HCT116 (cell line): Measurements from ENCODE around the gene SLC2A5. TPM values are rescaled to one million over a fixed set of nuclear protein-coding genes. Genes with fewer than 3 reads are reported as not detected.

Experiments
- ATAC-seq: fragments of 200-7000 bp; cut with Tn5 transposase; 2 replicates; pipeline ENCODE4 v1.9.1; 2020; ENCODE audit warnings: mild to moderate bottlenecking, moderate library complexity
- BruUV-seq: library from RNA; stranded (reverse); fragments of 400-500 nt; replicated peaks from 2 replicates; lab custom pipeline; 2021; lab: Mats Ljungman, UMichigan
- CTCF ChIA-PET: fragments of 300-600 bp; sonication (Branson Sonifier 250); formaldehyde crosslinking; loops from one replicate; lab custom pipeline; 2021; ENCODE audit warnings: antibody characterized with exemption; lab: Charles Lee
- POLR2A ChIA-PET: fragments of 300-600, 350-600 bp; sonication (Branson Sonifier 250); formaldehyde crosslinking; loops from one replicate; lab custom pipeline; 2021; ENCODE audit warnings: antibody characterized with exemption; lab: Charles Lee
- RAD21 ChIA-PET, 2 experiments: fragments of 300-600 bp; sonication (Branson Sonifier 250); formaldehyde crosslinking; loops; one replicate each; lab custom pipeline; 2023; ENCODE audit warnings: low total read pairs in 2 of 2; ENCODE audit not compliant: uncharacterized antibody in 2 of 2, unreplicated experiment in 2 of 2, low non-redundant PET in 1 of 2; lab: Charles Lee
- DNase-seq: peaks from one replicate; pipeline ENCODE4 v3.0.0-alpha.2; 2010; ENCODE audit warnings: low read depth, low spot score
- H2AFZ ChIP-seq: fragments of 200-600 bp; shearing (Covaris generic), sonication (generic); 2 replicates; pipeline ENCODE4 v1.6.1; 2017; ENCODE audit warnings: low read depth, mixed run types, mixed read lengths, antibody characterized with exemption, low read length; ENCODE audit not compliant: poor library complexity, severe bottlenecking
- H3K27ac ChIP-seq: 2 replicates; pipeline ENCODE4 v1.5.1; 2012; ENCODE audit warnings: low read depth, low read length
- H3K27me3 ChIP-seq: fragments of 200-600 bp; sonication (generic); 2 replicates; pipeline ENCODE4 v1.6.1; 2016; ENCODE audit warnings: mixed run types, low read length, mixed read lengths; ENCODE audit not compliant: insufficient read depth
- H3K36me3 ChIP-seq, 2 experiments: fragments of 200-500 bp in 1 of 2; fragments of 200-600 bp in 1 of 2; sonication (Bioruptor generic) in 1 of 2; sonication (generic) in 1 of 2; 2 replicates each; pipeline versions ENCODE4 v1.5.1 to v1.6.1; 2014 to 2016; ENCODE audit warnings: low read length in 2 of 2, inconsistent platforms in 1 of 2, mixed read lengths in 1 of 2, mixed run types in 1 of 2; ENCODE audit not compliant: insufficient read depth in 2 of 2, control insufficient read depth in 1 of 2
- H3K4me1 ChIP-seq, 2 experiments: fragments of 200-600 bp in 1 of 2; sonication (generic) in 1 of 2; 2 replicates each; pipeline versions ENCODE4 v1.5.1 to v1.6.1; 2012 to 2017; ENCODE audit warnings: low read length in 2 of 2, inconsistent platforms in 1 of 2, mild to moderate bottlenecking in 1 of 2, mixed read lengths in 1 of 2, mixed run types in 1 of 2, moderate library complexity in 1 of 2; ENCODE audit not compliant: insufficient read depth in 2 of 2, control insufficient read depth in 1 of 2
- H3K4me2 ChIP-seq: fragments of 200-600 bp; sonication (generic); 2 replicates; pipeline ENCODE4 v1.6.1; 2017; ENCODE audit warnings: mixed run types, low read length, mixed read lengths
- H3K4me3 ChIP-seq, 2 experiments: fragments of 200-600 bp in 1 of 2; sonication (generic) in 1 of 2; replicated peaks in 1 of 2; 2 replicates each; pipeline ENCODE4 v1.5.1; 2011 to 2016; ENCODE audit warnings: low read length in 2 of 2, control low read depth in 1 of 2, low read depth in 1 of 2, mild to moderate bottlenecking in 1 of 2, mixed read lengths in 1 of 2, mixed run types in 1 of 2
- H3K79me2 ChIP-seq: fragments of 200-600 bp; sonication (generic); 2 replicates; pipeline ENCODE4 v1.6.1; 2017; ENCODE audit warnings: mild to moderate bottlenecking, mixed run types, low read length, moderate library complexity, mixed read lengths; ENCODE audit not compliant: insufficient read depth
- H3K9ac ChIP-seq: fragments of 200-600 bp; sonication (generic); 2 replicates; pipeline ENCODE4 v1.6.1; 2016; ENCODE audit warnings: low read length, mixed read lengths
- H3K9me2 ChIP-seq: fragments of 200-600 bp; sonication (generic), shearing (Covaris generic); 2 replicates; pipeline ENCODE4 v1.6.1; 2017; ENCODE audit warnings: mixed run types, mild to moderate bottlenecking, moderate library complexity; ENCODE audit not compliant: insufficient read depth
- H3K9me3 ChIP-seq, 2 experiments: fragments of 200-500 bp in 1 of 2; fragments of 200-600 bp in 1 of 2; sonication (Bioruptor generic) in 1 of 2; sonication (generic) in 1 of 2; 2 replicates each; pipeline ENCODE4 v1.6.1; 2014 to 2017; ENCODE audit warnings: low read length in 2 of 2, mixed read lengths in 2 of 2, inconsistent platforms in 1 of 2, low read depth in 1 of 2, mild to moderate bottlenecking in 1 of 2, mixed run types in 1 of 2, moderate library complexity in 1 of 2; ENCODE audit not compliant: control insufficient read depth in 1 of 2, insufficient read depth in 1 of 2
- H4K20me1 ChIP-seq: fragments of 200-600 bp; sonication (generic), shearing (Covaris generic); 2 replicates; pipeline ENCODE4 v1.6.1; 2017; ENCODE audit warnings: mixed run types, mild to moderate bottlenecking, moderate library complexity; ENCODE audit not compliant: insufficient read depth
- FOSL1 ChIP-seq: IDR thresholded peaks from 2 replicates; pipeline ENCODE4 v1.6.1; 2012; ENCODE audit warnings: low read depth
- JUND ChIP-seq: IDR thresholded peaks from 2 replicates; pipeline ENCODE4 v1.6.1; 2012
- POLR2A ChIP-seq: IDR thresholded peaks from 2 replicates; pipeline ENCODE4 v1.7.0; 2011; ENCODE audit warnings: borderline replicate concordance; ENCODE audit not compliant: insufficient read depth, insufficient read length; ENCODE audit errors: extremely low read depth
- POLR2AphosphoS5 ChIP-seq: IDR thresholded peaks from 2 replicates; pipeline ENCODE4 v1.6.1; 2011; ENCODE audit warnings: mild to moderate bottlenecking, low read depth, low read length, moderate library complexity
- RAD21 ChIP-seq: IDR thresholded peaks from 2 replicates; pipeline ENCODE4 v1.6.1; 2012; ENCODE audit warnings: low read depth, mild to moderate bottlenecking
- SIN3A ChIP-seq: IDR thresholded peaks from 2 replicates; pipeline ENCODE4 v1.6.1; 2012; ENCODE audit warnings: low read depth
- ZNF274 ChIP-seq: fragments of 200-500 bp; sonication (Bioruptor generic); IDR thresholded peaks from 2 replicates; pipeline ENCODE4 v1.6.1; 2014; ENCODE audit warnings: mild to moderate bottlenecking, low read depth, low read length, inconsistent platforms
- intact Hi-C: fragments of 100-400 bp; cut with micrococcal nuclease; formaldehyde crosslinking; loops from 2 replicates; pipeline ENCODE4 v1.10.0; 2022
- total RNA-seq: library from RNA; stranded (reverse); gene quantifications from one replicate; pipeline ENCODE4 v1.2.1, GENCODE V29; 2021; ENCODE audit not compliant: unreplicated experiment
- TF ChIP-seq, protein P1 (sequence below): IDR thresholded peaks from 2 replicates; pipeline ENCODE4 v1.6.1; 2012
- TF ChIP-seq, protein P2 (sequence below): IDR thresholded peaks from 2 replicates; pipeline ENCODE4 v1.6.1; 2012; ENCODE audit warnings: low read depth
- TF ChIP-seq, protein P3 (sequence below), 3 experiments: fragments of 200-600 bp in 1 of 3; sonication (generic) in 1 of 3; IDR thresholded peaks in 2 of 3; conservative IDR thresholded peaks in 1 of 3; 2 replicates each; pipeline ENCODE4 v1.5.1; 2012 to 2017; ENCODE audit warnings: low read depth in 2 of 3, low read length in 2 of 3, antibody characterized with exemption in 1 of 3, borderline replicate concordance in 1 of 3, control low read depth in 1 of 3, mild to moderate bottlenecking in 1 of 3, mixed read lengths in 1 of 3, mixed run types in 1 of 3, moderate library complexity in 1 of 3; ENCODE audit not compliant: insufficient read depth in 1 of 3

The SLC2A5 gene
- total RNA-seq, 1 experiment from 2014 or later = not detected

DNA sequence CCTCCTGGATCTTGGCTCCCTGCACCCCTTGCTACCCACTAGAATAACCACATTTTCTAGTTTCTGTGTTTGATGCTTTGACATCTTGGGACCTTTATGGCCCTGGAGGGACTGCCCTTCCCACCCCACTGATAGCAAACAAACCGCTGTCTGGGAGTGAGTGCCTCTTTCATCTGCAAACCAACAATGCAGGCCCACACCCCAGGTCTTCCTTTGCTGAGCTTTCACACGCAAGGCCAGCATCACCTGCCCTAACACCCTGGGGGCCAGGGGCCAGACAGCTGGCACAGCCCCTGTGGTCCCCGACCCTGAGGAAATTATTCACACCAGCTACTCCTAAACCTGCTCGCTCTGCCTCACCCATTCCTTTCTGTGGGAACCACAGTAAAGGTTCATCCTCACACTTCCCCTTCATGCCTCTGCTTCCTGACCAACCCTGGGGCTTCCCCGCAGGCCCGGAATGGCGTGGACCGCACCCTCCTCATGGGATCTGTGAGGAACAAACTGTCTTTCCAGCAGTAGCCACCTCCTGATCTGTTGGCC is 58.6 kb downstream of the SLC2A5 start:
- Histone ChIP-seq H3K36me3 (no peaks in the 10 kb centered on the region), H3K9me3 (no peaks in the 10 kb centered on the region), H3K79me2 (no peaks in the 10 kb centered on the region), H4K20me1 (no peaks in the 10 kb centered on the region), H3K27ac (no peak overlapping the region), H2AFZ (no peak overlapping the region), H3K9ac (no peak overlapping the region), H3K27me3 (no peaks in the 10 kb centered on the region), H3K4me1 (peaks cover 0 to 4% of the 10 kb centered on the region in 2 experiments; a peak in 1 of 4 replicates), H3K9me2 (no peaks in the 10 kb centered on the region), H3K4me2 (no peak overlapping the region), H3K4me3 (no peak overlapping the region)
- ChIA-PET RAD21 (no interaction called here), POLR2A (no interaction called here), CTCF (interaction anchor here (2.2 kb wide), 1 partner anchor 91 kb away, joined by 6 read pairs; no protein-coding TSS in a partner anchor)
- DNase-seq = no peak
- BruUV-seq = no TSS peak
- intact Hi-C loops = loop anchor here (5.0 kb wide), 2 partner anchors 91 to 186 kb away; no protein-coding TSS in a partner anchor
- TF ChIP-seq, protein P1, sequence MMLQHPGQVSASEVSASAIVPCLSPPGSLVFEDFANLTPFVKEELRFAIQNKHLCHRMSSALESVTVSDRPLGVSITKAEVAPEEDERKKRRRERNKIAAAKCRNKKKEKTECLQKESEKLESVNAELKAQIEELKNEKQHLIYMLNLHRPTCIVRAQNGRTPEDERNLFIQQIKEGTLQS = no peak
- no peak for ATAC-seq

DNA sequence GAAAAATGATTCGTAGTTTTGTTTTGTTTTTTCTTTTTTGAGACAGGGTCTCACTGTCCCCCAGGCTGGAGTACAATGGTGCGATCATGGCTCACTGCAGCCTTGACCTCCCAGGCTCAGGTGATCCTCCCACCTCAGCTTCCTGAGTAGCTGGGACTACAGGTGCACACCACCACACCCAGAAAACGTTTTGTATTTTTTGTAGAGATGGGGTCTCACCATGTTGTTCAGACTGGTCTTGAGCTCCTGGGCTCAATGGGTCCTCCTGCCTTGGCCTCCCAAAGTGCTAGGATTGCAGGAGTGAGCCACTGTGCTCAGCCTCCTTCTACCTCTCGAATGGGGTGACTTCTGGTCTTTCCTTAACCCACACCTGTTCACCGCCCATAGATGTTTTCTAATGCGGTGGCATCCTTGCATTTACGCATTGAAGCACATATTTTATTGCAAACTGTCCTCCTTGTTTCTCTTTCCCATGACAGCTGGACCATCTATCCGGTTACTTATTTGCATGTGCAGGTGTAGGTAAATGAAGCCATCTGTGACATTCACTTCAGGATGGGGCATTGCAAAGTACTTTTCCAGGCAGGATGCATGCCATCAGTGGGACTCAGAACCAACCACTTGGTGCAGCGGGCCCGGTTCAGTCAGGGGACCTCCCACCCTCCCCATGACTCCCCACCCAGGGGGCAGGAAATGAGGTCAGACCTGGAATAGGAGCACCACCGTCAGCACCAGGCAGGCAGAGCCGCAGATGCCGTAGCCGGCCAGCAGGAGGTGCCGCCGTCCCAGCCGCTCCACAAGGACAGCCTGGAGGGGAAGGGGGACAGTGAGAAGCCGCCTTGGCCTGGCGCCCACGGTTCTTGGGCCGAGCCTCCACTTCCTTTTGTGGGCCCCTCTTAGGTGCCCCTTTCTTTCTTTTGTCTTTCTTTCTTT is 59.7 kb downstream of the SLC2A5 start:
- intact Hi-C loops = loop anchor here (5.0 kb wide), 2 partner anchors 93 to 188 kb away; no protein-coding TSS in a partner anchor
- Histone ChIP-seq H3K4me1 (peaks cover 0 to 13% of the 10 kb centered on the region in 2 experiments; a peak in 3 of 4 replicates), H3K36me3 (no peaks in the 10 kb centered on the region), H3K27me3 (no peaks in the 10 kb centered on the region), H3K4me3 (no peak overlapping the region), H3K4me2 (no peak overlapping the region), H3K9me2 (no peaks in the 10 kb centered on the region), H2AFZ (no peak overlapping the region), H3K27ac (no peak overlapping the region), H4K20me1 (no peaks in the 10 kb centered on the region), H3K79me2 (no peaks in the 10 kb centered on the region), H3K9ac (no peak overlapping the region), H3K9me3 (no peaks in the 10 kb centered on the region)
- ATAC-seq = peak; percentile 84
- ChIA-PET CTCF (interaction anchor here (2.2 kb wide), 1 partner anchor 92 kb away, joined by 6 read pairs; no protein-coding TSS in a partner anchor), POLR2A (interaction anchor here (1.0 to 1.9 kb wide), 3 partner anchors 11 to 224 kb away, joined by 3 to 7 read pairs (median 4); partner anchors contain the start of gene H6PD), RAD21 (no interaction called here)
- TF ChIP-seq, protein P2, sequence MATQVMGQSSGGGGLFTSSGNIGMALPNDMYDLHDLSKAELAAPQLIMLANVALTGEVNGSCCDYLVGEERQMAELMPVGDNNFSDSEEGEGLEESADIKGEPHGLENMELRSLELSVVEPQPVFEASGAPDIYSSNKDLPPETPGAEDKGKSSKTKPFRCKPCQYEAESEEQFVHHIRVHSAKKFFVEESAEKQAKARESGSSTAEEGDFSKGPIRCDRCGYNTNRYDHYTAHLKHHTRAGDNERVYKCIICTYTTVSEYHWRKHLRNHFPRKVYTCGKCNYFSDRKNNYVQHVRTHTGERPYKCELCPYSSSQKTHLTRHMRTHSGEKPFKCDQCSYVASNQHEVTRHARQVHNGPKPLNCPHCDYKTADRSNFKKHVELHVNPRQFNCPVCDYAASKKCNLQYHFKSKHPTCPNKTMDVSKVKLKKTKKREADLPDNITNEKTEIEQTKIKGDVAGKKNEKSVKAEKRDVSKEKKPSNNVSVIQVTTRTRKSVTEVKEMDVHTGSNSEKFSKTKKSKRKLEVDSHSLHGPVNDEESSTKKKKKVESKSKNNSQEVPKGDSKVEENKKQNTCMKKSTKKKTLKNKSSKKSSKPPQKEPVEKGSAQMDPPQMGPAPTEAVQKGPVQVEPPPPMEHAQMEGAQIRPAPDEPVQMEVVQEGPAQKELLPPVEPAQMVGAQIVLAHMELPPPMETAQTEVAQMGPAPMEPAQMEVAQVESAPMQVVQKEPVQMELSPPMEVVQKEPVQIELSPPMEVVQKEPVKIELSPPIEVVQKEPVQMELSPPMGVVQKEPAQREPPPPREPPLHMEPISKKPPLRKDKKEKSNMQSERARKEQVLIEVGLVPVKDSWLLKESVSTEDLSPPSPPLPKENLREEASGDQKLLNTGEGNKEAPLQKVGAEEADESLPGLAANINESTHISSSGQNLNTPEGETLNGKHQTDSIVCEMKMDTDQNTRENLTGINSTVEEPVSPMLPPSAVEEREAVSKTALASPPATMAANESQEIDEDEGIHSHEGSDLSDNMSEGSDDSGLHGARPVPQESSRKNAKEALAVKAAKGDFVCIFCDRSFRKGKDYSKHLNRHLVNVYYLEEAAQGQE = no peak
- peak; percentile 68 for TF ChIP-seq RAD21
- TF ChIP-seq, protein P1 = no peak
- no peak for TF ChIP-seq FOSL1
- no peak for TF ChIP-seq ZNF274
- TF ChIP-seq POLR2AphosphoS5 = peak; percentile 85
- TF ChIP-seq JUND = 0 out of 2 replicates have a peak, but pooled peaks have one; percentile 10
- TF ChIP-seq POLR2A = peak; percentile 100
- TF ChIP-seq, protein P3, sequence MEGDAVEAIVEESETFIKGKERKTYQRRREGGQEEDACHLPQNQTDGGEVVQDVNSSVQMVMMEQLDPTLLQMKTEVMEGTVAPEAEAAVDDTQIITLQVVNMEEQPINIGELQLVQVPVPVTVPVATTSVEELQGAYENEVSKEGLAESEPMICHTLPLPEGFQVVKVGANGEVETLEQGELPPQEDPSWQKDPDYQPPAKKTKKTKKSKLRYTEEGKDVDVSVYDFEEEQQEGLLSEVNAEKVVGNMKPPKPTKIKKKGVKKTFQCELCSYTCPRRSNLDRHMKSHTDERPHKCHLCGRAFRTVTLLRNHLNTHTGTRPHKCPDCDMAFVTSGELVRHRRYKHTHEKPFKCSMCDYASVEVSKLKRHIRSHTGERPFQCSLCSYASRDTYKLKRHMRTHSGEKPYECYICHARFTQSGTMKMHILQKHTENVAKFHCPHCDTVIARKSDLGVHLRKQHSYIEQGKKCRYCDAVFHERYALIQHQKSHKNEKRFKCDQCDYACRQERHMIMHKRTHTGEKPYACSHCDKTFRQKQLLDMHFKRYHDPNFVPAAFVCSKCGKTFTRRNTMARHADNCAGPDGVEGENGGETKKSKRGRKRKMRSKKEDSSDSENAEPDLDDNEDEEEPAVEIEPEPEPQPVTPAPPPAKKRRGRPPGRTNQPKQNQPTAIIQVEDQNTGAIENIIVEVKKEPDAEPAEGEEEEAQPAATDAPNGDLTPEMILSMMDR (IDR thresholded peaks at IDR 0.05 in 2 of 3, conservative IDR thresholded peaks at IDR 0.05 in 1 of 3; ENCODE audit: borderline replicate concordance in 1 of 3, insufficient read depth in 1 of 3, low read depth in 2 of 3, low read length in 2 of 3) = peak; percentile 32 to 86 (median 84); a peak in 5 of 6 replicates
- TF ChIP-seq SIN3A = peak; percentile 67
- BruUV-seq = TSS peak; percentile 85
- DNase-seq = no peak
